ENCODE data around the gene CHID1.

CHID1 gene

DNA sequence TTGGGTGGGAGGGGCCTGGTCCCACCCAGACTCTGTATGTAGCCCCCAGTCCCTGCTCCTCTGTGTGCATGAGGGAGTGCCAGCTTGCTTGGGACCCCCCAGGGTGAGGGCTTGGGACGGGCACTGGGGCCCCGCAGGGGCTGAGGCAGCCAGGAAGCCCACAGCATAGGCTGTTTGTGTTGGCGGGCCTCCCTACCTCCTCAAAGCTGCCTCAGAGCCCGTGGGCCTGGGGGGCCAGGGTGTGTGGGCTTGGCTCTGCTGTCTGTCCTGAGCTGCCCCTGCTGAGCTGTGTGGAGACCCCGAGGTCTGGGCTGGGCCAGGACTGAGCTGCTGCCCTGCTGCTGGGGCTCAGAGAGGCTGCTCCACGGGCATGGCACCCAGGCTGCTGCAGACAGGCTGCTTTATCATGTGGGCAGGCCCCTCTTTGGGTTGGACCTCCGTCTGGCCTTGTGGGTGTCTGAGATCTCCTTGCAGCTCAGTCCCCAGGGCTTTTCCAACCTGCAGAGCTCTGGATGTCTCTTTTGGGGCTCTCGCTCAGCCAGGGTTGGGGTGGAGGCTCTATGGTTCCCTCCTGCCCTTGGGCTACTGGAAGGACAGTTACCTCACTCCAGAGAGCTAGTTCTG, 64.6 kb downstream of the CHID1 start:
- no peak for DNase-seq

DNA sequence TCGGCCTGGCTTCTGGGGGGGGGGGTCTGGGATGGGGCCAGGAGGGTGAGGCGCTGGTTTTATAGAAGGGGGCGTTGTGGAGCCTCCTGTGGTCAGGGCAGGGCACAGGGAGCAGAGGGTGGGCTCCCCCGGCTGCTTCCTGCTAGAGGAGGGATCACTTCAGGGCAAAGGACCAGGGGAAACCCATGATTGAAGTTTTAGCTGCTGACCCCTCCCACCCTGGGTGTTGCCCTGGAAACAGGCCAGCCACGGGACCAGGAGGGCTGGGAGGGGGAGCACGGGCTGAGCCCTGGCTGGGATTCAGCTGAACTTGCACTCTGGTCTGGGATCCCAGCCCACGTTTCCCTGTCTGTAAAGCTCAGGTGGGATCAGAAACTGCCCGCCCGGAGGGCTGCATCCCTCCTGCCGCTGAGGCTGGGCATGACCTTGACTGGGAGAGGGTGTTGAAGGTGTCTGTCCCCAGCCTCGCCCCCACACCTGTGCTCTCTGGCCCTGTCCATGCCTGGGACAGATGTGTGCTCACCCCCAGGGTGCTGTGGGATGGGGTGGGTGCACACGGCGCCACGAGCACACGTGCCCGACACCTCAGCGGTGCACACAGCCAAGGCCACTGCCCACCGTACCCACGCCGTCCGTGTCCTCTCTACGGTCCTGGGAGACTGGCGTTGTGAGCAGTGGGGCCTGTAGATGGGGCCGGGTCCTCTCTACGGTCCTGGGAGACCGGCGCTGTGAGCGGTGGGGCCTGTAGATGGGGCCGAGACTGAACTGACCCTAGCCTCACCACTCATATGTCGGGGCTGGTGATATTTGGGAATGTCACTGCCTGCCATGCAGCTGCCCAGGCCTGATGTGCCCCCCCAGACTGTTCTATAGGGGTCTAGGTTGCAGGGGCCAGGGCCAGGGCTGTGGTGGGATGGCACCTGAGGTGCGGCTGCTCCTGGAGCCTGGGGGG, 65.6 kb downstream of the CHID1 start:
- DNase-seq, result peak; percentile 21

DNA sequence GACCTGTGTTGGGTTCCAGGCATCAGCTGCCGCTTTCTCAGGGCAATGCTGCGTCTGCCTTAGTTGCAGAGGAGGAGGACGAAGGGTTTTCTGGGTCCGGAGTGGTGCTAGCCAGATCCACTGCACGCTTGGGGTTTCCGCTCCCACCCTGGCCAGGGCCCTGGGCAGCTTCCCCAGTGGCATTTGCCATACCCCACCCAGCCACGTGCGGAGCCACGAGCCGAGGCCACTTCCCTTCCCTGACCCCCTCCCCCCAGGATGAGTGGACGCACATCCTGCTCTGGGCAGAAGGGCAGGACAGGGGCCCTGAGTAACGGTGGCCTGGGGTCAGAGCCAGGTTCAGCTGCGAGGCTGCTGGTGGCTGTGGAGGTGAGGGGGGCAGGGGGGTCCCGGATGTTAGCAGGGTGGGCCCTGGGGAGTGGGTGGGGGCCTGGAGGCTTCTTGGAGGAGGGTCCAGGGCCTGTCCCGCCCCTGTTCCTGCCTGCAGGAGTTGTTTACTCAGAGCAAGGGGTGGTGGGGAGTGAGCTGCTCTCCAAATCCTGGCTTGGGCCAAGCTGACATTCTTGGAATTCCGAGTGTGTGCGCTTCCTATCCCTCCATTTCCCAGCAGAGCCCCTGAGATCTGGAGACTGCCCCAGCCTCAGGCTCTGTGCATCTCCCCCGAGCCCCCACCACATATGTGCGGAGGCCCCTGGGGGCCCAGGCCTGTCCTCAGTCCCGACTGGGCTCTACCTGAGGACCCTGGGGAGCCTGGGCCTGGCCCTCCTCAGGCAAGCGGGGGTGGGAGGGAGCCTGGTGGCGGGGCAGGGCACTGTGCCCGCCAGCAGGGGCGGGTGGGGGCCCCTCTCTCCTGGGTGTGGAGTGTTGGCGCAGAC, 66.6 kb downstream of the CHID1 start:
- DNase-seq, result no peak

DNA sequence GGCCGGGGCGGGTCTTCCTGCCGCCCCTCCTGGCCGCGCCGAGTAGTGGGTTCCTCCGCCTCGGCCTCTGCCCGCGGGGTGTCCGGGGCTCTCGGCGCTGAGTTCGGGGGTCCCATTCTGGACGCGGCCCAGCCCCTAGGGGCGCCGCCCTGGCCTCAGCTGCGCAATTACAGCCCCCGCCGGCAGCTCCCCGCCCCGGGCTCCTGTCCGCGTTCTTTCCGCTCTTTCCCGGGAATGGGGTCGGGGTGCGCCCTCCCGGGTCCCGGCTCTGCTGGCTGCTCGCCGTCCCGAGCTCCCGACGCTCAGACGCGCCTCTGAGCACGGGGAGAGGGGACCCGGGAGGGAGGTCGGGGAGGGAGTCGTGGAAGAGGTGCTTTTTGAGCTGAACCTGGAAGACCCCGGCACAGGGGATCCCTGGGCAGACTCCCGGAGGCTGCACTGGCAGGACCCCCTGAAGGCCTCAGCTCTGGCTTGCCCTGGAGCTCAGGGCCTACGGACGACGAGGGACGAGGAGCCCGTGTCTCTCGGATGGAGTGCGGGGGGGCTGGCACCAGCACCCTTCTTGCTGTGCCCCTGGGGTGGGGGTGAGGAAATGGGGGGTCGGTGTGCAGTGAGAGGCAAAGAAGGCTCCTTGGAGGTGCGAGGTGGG, 67.4 kb downstream of the CHID1 start:
- DNase-seq, result no peak

DNA sequence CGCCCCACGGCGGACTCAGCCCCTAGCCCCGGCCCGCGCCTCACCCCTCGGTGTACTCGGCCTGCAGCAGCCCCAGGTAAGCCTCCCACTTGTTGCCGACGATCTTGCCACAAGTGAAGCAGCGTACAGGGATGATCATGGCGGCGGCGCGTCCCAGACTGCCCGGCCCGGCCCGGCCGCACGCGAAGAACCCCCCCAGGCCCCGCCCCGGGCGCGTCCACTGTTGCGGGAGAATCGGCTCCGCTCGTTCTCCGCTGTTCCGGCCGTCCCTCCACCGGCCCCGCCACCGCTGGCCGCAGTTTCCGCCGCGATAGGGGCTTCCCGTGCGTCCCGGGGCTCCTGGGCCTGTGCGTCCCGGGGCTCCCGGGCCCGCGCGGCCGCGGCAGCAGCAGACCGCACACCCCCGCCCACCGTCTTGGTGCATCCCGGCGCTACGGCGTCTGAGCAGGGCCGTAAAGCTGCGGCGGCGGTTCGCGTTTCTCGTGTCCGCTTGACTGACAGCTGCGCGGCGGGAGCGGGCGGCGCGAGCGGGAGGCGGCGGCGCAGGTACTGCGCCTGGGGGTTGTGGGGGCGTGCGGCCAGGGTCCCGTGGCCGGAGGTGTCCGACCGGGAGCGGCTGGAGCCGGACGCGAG, 68.1 kb downstream of the CHID1 start, which contains the start of the genes POLR2L and TSPAN4:
TSS of gene POLR2L (minus strand) at position 160 of the 633 bp plus-strand sequence. CDS start at position 139, 21 bp downstream.
TSS of gene TSPAN4 (plus strand) at position 483 of the 633 bp plus-strand sequence. CDS start 7,453 bp downstream, outside the sequence.
- DNase-seq, result peak; percentile 85

DNA sequence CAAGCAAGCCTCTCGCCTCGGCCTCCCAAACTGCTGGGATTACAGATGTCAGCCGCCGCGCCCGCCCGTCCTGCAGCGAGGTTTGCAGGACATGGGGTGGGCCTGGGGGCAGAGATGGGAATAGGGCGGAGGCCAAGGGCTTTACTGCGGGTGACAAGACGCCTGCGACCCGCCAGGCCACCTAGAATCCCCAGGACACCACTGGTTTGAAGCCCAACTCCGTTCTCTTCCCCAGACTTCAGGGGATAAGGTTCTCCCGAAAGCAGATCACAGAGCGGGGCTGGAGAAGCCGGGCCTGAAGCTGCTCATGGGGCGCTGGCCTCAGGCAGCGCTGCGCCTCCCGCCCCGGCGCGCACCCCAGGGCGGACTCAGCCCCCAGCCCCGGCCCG, 68.6 kb downstream of the CHID1 start:
- no peak for DNase-seq

DNA sequence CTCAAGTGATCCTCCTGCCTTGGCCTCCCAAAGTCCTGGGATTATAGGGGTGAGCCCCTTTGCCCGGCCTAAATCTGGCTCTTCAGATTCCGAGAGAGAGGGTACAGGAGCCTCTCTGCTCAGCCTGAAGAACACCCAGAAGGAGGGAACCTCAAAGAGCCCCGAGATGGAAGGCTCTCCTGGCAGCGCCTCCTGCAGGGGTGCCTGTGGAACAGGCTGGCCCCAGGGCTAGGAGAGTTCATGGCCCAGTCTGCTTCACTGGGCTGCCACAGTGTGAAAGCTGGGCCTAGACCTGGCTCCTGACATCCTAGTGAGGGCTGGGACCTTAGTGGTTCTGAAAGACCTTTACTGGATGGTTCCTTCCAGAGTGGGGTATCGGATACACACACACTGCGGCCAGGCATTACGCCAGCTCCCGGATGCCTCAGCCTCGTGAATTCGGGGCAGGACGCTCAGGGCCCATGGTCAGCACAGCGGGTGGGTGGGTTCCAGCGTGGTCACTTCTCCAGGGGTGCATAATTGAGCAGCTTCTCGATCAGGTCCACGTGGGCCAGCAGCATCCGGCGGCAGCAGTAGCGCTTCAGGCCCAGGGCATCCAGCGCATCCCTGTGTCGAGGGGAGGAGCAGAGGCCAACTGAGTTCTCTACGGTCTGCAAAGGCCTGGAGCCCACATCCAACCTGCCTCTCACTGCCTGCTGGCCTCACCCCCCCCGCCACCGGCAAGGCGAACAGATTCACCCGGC, 70.6 kb downstream of the CHID1 start:
- no peak for DNase-seq

DNA sequence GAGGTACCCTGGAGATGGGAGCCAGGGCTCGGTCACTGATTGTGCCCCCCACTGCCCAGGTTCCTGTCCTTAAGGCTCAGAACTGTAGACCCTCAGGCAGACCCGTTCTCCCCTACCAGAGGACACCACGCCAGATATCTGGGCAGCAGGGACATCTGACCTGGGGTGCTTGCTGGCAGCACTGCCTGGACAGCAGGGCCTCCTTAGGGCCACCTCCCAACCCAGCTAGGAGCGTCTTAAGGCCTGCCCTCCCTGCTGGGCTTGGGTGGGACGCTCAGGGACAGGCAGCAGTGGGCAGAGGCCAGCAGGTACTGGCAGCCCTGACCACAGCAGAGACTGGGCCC, 71.4 kb downstream of the CHID1 start:
- DNase-seq, result no peak

DNA sequence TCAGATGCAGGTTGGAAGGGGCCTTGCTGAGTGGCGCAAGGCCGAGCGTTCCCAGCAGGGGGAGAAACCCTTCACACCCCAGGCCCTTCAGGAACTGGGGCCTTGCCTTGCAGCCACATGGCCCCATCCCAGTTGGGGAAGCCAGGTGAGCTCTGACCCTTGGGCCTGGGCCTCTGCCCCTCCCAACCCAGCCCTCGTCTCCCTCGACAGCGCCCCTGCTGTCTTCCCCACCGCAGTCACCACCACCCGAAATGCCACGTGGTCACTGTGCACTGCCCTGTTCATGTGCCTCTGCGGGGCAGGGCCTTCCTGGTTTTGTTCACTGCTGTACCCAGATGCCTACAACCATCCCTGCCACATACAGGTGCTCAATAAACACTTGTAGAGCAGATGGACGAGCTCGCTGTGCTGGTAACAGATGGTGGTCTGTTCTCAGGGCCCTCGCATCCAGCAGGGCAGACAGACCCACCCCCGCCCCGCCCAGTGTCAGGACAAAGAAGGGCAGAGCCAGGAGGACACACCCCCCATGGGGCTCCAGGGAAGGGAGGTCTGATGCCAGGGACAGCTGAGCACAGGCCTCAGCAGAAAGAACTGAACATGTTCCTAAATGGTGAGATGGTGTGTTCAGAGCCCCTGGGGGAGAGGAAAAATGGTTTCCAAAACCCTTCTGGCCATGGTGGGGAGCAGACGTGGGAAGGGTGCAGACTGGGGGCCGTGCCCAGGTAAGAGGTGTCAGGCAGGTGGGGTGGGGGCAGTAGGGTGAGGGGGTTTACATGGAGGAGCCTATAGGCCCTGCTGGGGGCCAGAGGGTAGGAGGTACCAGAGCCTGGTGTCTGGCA, 72.0 kb downstream of the CHID1 start:
- DNase-seq, result no peak

DNA sequence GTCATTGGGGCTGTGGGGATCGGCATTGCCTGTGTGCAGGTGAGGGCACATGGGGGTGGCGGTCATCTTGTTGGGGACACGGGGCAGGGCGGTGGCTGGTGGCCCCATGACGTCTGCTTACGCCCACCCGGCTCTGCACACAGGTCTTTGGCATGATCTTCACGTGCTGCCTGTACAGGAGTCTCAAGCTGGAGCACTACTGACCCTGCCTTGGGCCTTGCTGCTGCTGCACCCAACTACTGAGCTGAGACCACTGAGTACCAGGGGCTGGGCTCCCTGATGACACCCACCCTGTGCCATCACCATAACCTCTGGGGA, 72.7 kb downstream of the CHID1 start:
- DNase-seq, result no peak

DNA sequence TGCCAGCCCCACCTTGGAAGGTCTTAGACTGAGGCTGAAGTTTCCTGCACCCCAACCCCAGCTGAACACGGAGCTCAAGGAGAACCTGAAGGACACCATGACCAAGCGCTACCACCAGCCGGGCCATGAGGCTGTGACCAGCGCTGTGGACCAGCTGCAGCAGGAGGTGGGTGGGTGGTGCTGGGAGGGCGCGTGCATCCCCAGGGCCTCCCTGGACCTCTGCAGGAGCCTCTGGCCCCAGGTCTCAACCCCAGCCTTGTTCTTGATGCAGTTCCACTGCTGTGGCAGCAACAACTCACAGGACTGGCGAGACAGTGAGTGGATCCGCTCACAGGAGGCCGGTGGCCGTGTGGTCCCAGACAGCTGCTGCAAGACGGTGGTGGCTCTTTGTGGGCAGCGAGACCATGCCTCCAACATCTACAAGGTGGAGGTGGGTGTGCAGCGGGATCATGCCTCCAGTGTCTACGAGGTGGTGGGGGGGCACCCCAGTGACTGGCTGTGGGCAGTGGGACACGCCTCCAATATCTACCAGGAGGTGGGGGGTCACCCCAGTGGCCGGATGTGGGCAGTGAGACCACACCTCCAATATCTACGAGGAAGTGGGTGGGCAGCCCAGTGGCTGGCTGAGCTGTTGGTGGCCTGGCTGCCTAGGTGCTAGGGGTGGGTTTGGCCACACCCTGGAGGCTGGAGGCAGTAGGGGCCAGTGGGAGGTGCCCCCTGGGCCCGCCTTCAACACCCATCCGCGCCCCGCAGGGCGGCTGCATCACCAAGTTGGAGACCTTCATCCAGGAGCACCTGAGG, 73.2 kb downstream of the CHID1 start:
- DNase-seq, result no peak

DNA sequence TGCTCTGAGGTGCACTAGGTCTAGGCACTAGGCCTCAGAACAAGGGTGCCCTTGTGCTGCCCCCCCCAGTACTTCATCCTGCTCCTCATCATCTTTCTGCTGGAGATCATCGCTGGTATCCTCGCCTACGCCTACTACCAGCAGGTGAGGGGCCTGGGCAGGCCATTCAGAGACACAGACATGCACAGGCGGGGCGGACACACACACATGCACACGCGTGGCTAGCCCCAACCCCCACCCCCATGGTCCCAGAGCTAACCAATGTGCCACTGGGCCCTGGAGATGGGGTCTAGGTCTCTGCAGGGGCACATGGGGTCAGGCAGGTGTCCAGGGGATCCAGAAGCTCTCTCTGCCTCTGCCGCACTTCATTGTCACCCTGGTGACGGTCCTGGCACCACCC, 73.9 kb downstream of the CHID1 start:
- DNase-seq, result no peak

DNA sequence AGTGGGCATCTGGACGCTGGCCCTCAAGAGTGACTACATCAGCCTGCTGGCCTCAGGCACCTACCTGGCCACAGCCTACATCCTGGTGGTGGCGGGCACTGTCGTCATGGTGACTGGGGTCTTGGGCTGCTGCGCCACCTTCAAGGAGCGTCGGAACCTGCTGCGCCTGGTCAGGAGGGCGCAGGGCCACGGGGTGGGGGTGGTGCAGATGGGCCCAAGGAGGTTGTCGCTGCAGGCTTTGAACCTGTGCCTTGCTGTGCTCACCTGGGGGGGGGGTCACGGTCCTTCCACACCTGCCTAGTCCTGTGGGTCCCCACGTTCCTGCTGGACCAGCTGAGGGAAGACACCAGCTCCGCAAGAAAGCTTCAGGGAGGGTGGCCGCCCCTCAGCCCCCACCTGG, 74.3 kb downstream of the CHID1 start:
- DNase-seq, result no peak

DNA sequence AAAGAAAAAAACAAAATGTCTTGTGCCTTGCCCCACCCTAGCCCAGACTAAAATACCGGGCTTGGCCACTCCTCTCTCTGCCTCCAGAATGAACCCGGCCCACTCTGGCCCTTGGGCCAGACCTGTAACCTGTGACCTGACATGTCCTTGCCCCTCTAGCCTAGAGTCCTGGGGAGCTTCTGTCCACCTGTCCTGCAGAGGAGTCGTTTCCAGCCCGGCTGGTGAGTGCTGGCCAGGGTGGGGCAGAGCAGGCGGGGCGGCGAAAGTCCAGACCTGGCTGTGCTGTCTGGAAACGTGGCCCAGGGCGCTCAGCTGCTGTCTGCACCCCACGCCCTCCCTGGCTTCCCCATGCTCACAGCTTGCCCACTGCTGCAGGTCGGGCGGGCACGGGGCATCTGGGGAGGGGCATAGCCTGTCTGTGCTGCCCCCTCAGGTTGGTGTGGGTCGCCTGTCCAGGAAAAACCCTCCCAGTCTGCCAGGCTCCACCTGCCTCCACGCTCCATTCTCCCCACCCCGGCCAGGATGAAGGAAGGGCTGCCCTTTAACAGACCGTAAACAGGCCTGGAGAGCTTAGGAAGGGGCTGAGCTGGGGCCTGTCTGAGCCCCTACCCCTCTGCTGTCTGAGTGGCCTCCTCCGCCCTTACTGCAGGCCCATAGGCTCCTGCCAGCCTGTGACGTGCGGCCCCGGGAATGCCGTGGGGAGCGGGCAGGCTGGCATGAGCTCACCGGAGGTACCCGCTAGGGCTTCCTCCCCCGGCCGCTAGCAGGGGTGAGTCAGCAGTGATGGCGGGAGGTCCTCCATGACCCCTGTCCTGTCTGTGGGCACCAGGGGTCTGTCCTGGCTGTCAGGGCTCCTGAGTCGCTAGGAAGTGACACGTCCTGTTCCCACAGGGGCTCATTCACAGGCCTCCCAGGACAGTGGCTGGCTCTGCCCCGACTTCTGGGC, 76.0 kb downstream of the CHID1 start:
- no peak for DNase-seq

DNA sequence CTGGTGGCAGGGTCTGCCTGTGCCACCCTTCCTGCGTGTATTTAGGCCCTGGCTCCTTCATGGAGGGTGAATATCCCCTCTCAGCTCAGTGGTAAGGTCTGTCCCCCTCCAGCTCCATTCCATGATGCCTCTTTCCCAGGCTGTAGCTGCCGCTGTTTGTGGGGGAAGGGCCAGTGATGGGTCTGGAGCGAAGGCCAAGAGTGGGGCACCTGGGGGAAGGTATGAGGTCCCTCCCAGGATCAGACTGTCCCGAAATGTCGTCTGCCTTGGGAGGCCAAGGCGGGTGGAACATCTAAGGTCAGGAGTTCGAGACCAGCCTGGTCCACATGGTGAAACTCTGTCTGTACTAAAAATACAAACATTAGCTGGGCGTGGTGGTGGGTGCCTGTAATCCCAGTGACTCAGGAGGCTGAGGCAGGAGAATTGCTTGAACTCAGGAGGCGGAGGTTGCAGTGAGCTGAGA, 76.7 kb downstream of the CHID1 start:
- no peak for DNase-seq

DNA sequence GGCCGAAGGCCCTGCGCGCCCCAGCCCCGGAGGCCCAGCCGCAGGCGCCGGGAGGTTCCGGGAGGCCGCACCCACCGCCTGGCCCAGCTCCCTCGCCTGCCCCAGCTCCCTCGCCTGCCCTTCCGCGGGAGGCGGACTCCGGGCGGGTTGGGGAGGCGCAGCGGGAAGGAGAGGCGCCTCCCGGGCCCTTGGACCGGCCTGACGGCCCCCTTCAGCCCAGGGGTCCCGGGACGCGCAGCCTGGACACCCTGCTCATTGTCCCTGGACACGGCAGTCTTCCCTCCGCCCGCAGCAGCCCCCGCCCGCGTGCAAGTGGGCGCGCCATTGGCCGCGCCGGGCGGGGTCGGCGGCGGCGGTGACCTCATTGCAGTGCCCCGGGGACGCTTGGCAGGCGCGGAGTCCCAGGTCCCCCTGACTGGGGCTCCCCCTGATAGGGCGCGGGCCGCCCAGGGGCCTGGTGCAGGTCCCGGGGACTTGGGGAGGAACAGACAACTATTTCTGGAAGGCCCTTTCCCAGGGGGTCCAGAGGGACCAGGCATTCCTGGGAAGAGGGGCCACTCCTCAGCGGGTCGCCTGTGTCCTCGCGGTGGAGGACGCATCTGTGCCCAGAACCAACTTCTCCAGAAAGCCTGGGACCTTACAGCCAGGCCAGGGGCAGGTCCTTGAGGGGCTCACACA, 77.4 kb downstream of the CHID1 start:
- DNase-seq, result no peak

DNA sequence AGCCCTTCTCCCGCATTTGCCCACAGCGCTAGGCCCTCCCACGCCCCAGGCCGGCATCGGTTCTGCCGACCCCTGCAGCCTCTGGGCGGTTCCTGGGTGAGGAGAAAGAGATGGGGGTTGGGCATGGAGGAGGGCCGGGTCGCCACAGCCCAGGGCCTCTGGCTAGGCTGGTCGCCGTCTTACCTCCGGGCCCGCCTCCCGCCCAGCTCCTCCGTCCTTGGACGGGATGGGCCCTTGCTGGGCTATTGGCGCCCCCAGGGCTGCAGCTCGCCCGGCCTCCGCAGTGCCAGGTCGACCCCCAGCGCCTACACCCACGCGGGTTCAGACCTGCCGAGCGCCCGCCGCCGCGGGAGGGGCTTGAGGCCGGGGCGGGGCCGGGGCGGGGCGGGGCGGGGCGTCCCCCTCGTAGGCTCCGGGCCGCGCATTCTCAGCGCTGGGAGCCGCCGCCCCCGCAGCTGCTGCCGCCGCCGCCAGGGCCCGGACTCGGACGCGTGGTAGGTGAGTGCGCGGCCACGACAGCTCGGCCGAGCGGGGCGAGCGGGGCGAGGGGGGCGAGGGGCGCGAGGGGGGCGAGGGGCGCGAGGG, 78.0 kb downstream of the CHID1 start, which contains the start of gene CD151:
TSS of gene CD151 (plus strand) at position 424 of the 585 bp plus-strand sequence. CDS start 3,118 bp downstream, outside the sequence.
- no peak for DNase-seq
